ENCODE measurements around the gene PLPPR3. TPM values are rescaled to one million over a fixed set of nuclear protein-coding genes. Genes with fewer than 3 reads are reported as not detected.

PLPPR3 gene
- total and polyA plus RNA-seq, 9 of the 15 experiments (the other 6 are each of a cell fraction or from before 2014, with no cell fraction given), result 0.01 to 48.2 (median 8.6) TPM

DNA sequence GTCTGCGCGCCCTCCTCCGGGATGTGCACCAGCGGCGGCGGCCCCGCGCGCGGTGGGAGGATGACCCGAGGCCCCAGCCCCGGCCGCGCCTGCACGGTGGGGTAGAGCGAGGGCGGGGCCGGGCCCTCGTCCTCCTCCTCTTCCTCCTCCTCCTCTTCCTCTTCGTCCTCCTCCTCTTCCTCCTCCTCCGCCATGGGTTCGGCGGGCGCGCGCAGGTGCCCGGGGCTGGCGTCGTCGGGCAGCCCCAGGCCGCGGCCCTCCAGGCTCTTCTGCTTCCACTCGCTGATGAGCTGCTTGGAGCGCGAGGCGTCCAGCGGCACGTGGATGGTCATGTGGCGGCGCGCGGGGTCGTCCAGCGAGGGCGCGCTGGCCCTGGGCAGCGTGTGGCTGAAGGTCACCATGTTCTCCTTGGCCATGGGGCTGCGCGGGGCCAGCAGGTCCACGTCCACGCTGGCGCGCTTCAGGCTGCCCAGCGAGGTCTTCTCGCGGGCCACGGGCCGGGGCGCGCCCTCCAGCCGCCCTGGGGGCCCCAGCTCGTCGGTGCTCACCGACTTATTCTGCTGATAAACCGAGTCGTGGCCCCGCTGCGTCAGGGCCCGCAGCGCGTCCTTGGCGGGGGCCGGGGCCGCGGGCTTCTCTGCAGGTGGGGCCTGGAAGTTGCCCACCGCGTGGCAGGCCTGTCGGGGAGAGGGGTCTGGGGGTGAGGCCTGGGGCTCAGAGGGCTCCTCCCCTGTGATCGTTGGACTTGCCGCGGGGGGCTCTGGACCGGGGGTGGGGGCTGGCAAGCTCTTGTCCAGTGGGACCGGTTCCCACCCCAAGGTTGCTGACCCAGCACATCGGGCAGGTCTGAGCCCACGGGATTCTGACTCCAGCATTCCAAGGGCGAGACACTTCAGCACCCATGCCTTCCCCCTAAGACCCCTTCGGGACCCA is 8.3 kb downstream of the PLPPR3 start:
- peaks cover 6% of the 10 kb centered on the region for H3K79me2 ChIP-seq (ENCODE audit: control insufficient read depth, insufficient read depth, low read length)
- no peak overlapping the region for H3K4me3 ChIP-seq
- WGBS (ENCODE audit: insufficient coverage, low coverage, missing lambda C conversion rate), result 93% methylated on average over 17 of the region's 87 CpGs
- ATAC-seq, result peak; percentile 6; the same call in 2 of the 3 replicates
- H4K20me1 ChIP-seq (replicated peaks; ENCODE audit: control insufficient read depth, insufficient read depth, low read length), result no peaks in the 10 kb centered on the region
- intact Hi-C loops (cut with micrococcal nuclease), result no loop called here
- BruUV-seq (replicated peaks), result no TSS peak
- H3K27ac ChIP-seq (ENCODE audit: extremely low read depth, low read depth, low read length), result no peak overlapping the region
- H2AFZ ChIP-seq (ENCODE audit: low read depth, low read length), result no peak overlapping the region
- H3K4me2 ChIP-seq (ENCODE audit: insufficient read depth, low read length), result no peak overlapping the region
- peaks cover 67% of the 10 kb centered on the region for H3K36me3 ChIP-seq (ENCODE audit: control insufficient read depth, insufficient read depth, low read length)
- ChIA-PET POLR2A (interaction anchor here (0.6 to 2.2 kb wide), 2 partner anchors 10 to 14 kb away, joined by 3 to 11 read pairs; no protein-coding TSS in a partner anchor), CTCF (ENCODE audit: low intra/inter-chr PET ratio) (no interaction called here)
- no peak for FAIRE-seq
- H3K27me3 ChIP-seq (ENCODE audit: control insufficient read depth in 2 of 2, insufficient read depth in 2 of 2, low read length in 2 of 2), result no peaks in the 10 kb centered on the region
- no peaks in the 10 kb centered on the region for H3K9me1 ChIP-seq (ENCODE audit: control insufficient read depth, insufficient read depth, low read length)
- peaks cover 0 to 42% of the 10 kb centered on the region in 2 experiments; a peak in 2 of 5 replicates for H3K4me1 ChIP-seq (replicated peaks in 1 of 2; ENCODE audit: control insufficient read depth in 2 of 2, insufficient read depth in 2 of 2, low read length in 2 of 2)
- in situ Hi-C loops (cut with MboI), result no loop called here
- H3K9me3 ChIP-seq (replicated peaks; ENCODE audit: control insufficient read depth, insufficient read depth, low read depth, low read length), result peaks cover 3% of the 10 kb centered on the region
- no peak overlapping the region for H3K9ac ChIP-seq (ENCODE audit: insufficient read depth in 1 of 2, low read depth in 2 of 2, low read length in 2 of 2)
- peak in 2 of 4 experiments; percentile 21 for DNase-seq (ENCODE audit: extremely low read depth in 1 of 4, low spot score in 3 of 4)
- TF ChIP-seq MYC (IDR thresholded peaks at IDR 0.05; ENCODE audit: low read depth, low read length) (no peak), MYC (CRISPR knock-in tag; IDR thresholded peaks at IDR 0.05; ENCODE audit: borderline replicate concordance, low read depth) (no peak), ZNF253 (CRISPR knock-in tag; conservative IDR thresholded peaks at IDR 0.05) (no peak), PRPF4 (IDR thresholded peaks at IDR 0.05; ENCODE audit: insufficient read depth, low read depth, low read length, poor library complexity, severe bottlenecking) (peak; percentile 54), POLR2G (IDR thresholded peaks at IDR 0.05; ENCODE audit: low read depth, low read length) (peak; percentile 92), HNRNPL (IDR thresholded peaks at IDR 0.05; ENCODE audit: low read depth, low read length) (peak; percentile 99), RBFOX2 (IDR thresholded peaks at IDR 0.05; ENCODE audit: low read depth, low read length) (peak; percentile 78), ZNF212 (CRISPR knock-in tag; IDR thresholded peaks at IDR 0.05) (no peak), U2AF1 (optimal IDR thresholded peaks at IDR 0.05; ENCODE audit: low read depth, low read length) (peak; percentile 88), KLF6 (CRISPR knock-in tag; IDR thresholded peaks at IDR 0.05; ENCODE audit: borderline replicate concordance) (no peak), ZNF766 (CRISPR knock-in tag; conservative IDR thresholded peaks at IDR 0.05) (no peak), RBM22 (IDR thresholded peaks at IDR 0.05; ENCODE audit: low read depth, low read length, poor library complexity, severe bottlenecking) (peak; percentile 97), PML (IDR thresholded peaks at IDR 0.05; ENCODE audit: low read length) (no peak), ZNF384 (IDR thresholded peaks at IDR 0.05; ENCODE audit: low read depth, low read length) (no peak), NONO (IDR thresholded peaks at IDR 0.05; ENCODE audit: low read depth in 2 of 2, low read length in 1 of 2) (peak; percentile 42 to 48; a peak in 3 of 4 replicates), POLR2A (conservative IDR thresholded peaks at IDR 0.05) (peak; percentile 6; the same call in 1 of the 2 replicates), RNF2 (IDR thresholded peaks at IDR 0.05) (no peak), KDM4B (IDR thresholded peaks at IDR 0.05; ENCODE audit: borderline replicate concordance in 2 of 2, low read depth in 1 of 2) (no peak), HDAC1 (IDR thresholded peaks at IDR 0.05) (no peak), SAFB (IDR thresholded peaks at IDR 0.05; ENCODE audit: borderline replicate concordance, low read depth, low read length) (peak; percentile 31; the same call in 1 of the 2 replicates), TBL1XR1 (IDR thresholded peaks at IDR 0.05; ENCODE audit: low read length in 2 of 2) (no peak)
- TF ChIP-seq, protein P1, sequence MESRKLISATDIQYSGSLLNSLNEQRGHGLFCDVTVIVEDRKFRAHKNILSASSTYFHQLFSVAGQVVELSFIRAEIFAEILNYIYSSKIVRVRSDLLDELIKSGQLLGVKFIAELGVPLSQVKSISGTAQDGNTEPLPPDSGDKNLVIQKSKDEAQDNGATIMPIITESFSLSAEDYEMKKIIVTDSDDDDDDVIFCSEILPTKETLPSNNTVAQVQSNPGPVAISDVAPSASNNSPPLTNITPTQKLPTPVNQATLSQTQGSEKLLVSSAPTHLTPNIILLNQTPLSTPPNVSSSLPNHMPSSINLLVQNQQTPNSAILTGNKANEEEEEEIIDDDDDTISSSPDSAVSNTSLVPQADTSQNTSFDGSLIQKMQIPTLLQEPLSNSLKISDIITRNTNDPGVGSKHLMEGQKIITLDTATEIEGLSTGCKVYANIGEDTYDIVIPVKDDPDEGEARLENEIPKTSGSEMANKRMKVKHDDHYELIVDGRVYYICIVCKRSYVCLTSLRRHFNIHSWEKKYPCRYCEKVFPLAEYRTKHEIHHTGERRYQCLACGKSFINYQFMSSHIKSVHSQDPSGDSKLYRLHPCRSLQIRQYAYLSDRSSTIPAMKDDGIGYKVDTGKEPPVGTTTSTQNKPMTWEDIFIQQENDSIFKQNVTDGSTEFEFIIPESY (CRISPR knock-in tag; IDR thresholded peaks at IDR 0.05), result peak; percentile 88

Measured in K562 (cell line).